Liver (tissue), 9 donors: ENCODE measurements around the gene SNX9. TPM values are rescaled to one million over a fixed set of nuclear protein-coding genes. Genes with fewer than 3 reads are reported as not detected.

Experiments
- DNase-seq: peaks from one replicate; pipeline ENCODE4 v3.0.0-alpha.2; 2017; ENCODE audit warnings: low spot score
- H3K27ac ChIP-seq, 2 donors: one replicate each; pipeline ENCODE4 v1.7.0; 2013; ENCODE audit warnings: inconsistent platforms in 2 of 2, low read length in 2 of 2, control low read depth in 1 of 2, low read depth in 1 of 2, mild to moderate bottlenecking in 1 of 2
- H3K27me3 ChIP-seq, 4 donors: one replicate each; pipeline versions ENCODE4 v1.6.1 to v1.7.0; 2013; ENCODE audit warnings: low read length in 3 of 4, inconsistent platforms in 1 of 4, mild to moderate bottlenecking in 1 of 4, moderate library complexity in 1 of 4; ENCODE audit not compliant: control insufficient read depth in 4 of 4, insufficient read depth in 4 of 4
- H3K36me3 ChIP-seq, 4 donors: one replicate each; pipeline versions ENCODE4 v1.6.1 to v1.7.0; 2013; ENCODE audit warnings: low read length in 3 of 4, mild to moderate bottlenecking in 3 of 4, low read depth in 1 of 4, moderate library complexity in 1 of 4; ENCODE audit not compliant: control insufficient read depth in 4 of 4, insufficient read depth in 3 of 4
- H3K4me1 ChIP-seq, 4 donors: one replicate each; pipeline versions ENCODE4 v1.6.1 to v1.7.0; 2013; ENCODE audit warnings: low read length in 3 of 4, mild to moderate bottlenecking in 3 of 4, moderate library complexity in 1 of 4; ENCODE audit not compliant: control insufficient read depth in 4 of 4, insufficient read depth in 4 of 4
- H3K4me3 ChIP-seq, 3 donors: one replicate each; pipeline versions ENCODE4 v1.6.1 to v1.7.0; 2013; ENCODE audit warnings: low read length in 3 of 3, control low read depth in 1 of 3, low read depth in 1 of 3, mild to moderate bottlenecking in 1 of 3
- H3K9ac ChIP-seq, 2 donors: one replicate each; pipeline ENCODE4 v1.7.0; 2013; ENCODE audit warnings: low read length in 2 of 2, mild to moderate bottlenecking in 2 of 2, moderate library complexity in 2 of 2, control low read depth in 1 of 2, low read depth in 1 of 2
- H3K9me3 ChIP-seq, 4 donors: one replicate each; pipeline versions ENCODE4 v1.6.1 to v1.7.0; 2013; ENCODE audit warnings: low read length in 3 of 4; ENCODE audit not compliant: control insufficient read depth in 4 of 4
- ATF3 ChIP-seq: IDR thresholded peaks from 2 replicates; pipeline ENCODE4 v1.6.1; 2016; ENCODE audit warnings: antibody characterized with exemption
- CTCF ChIP-seq: fragments of 150-350 bp; IDR thresholded peaks from 2 replicates; pipeline ENCODE4 v1.5.1; 2017; ENCODE audit warnings: improper control_type of control experiment, low read depth, low read length; ENCODE audit not compliant: missing input control
- EGR1 ChIP-seq, 2 donors: IDR thresholded peaks; 2 replicates each; pipeline ENCODE4 v1.6.1; 2016 to 2018; ENCODE audit warnings: antibody characterized with exemption in 2 of 2, low read depth in 2 of 2
- FOXA1 ChIP-seq: IDR thresholded peaks from 2 replicates; pipeline ENCODE4 v1.6.1; 2016; ENCODE audit warnings: antibody characterized with exemption
- FOXA2 ChIP-seq: IDR thresholded peaks from 2 replicates; pipeline ENCODE4 v1.6.1; 2016; ENCODE audit warnings: antibody characterized with exemption
- GABPA ChIP-seq, 2 donors: IDR thresholded peaks in 1 of 2; conservative IDR thresholded peaks in 1 of 2; 2 replicates each; pipeline ENCODE4 v1.6.1; 2016; ENCODE audit warnings: antibody characterized with exemption in 2 of 2, mild to moderate bottlenecking in 1 of 2, moderate library complexity in 1 of 2
- HNF4A ChIP-seq, 2 donors: conservative IDR thresholded peaks; 2 replicates each; pipeline ENCODE4 v1.6.1; 2016; ENCODE audit warnings: antibody characterized with exemption in 2 of 2, mild to moderate bottlenecking in 2 of 2
- HNF4G ChIP-seq: IDR thresholded peaks from 2 replicates; pipeline ENCODE4 v1.6.1; 2016; ENCODE audit warnings: antibody characterized with exemption
- JUND ChIP-seq, 2 donors: IDR thresholded peaks; 2 replicates each; pipeline ENCODE4 v1.6.1; 2016; ENCODE audit warnings: antibody characterized with exemption in 2 of 2
- NR2F2 ChIP-seq: IDR thresholded peaks from 2 replicates; pipeline ENCODE4 v1.6.1; 2016; ENCODE audit warnings: antibody characterized with exemption
- RAD21 ChIP-seq, 2 donors: IDR thresholded peaks; 2 replicates each; pipeline ENCODE4 v1.6.1; 2016; ENCODE audit warnings: antibody characterized with exemption in 2 of 2, mild to moderate bottlenecking in 2 of 2
- RXRA ChIP-seq, 2 donors: IDR thresholded peaks; 2 replicates each; pipeline ENCODE4 v1.6.1; 2017 to 2018; ENCODE audit warnings: antibody characterized with exemption in 2 of 2, mild to moderate bottlenecking in 1 of 2
- SP1 ChIP-seq: IDR thresholded peaks from 2 replicates; pipeline ENCODE4 v1.6.1; 2018; ENCODE audit warnings: antibody characterized with exemption, mild to moderate bottlenecking
- TAF1 ChIP-seq: conservative IDR thresholded peaks from 2 replicates; pipeline ENCODE4 v1.6.1; 2016; ENCODE audit warnings: antibody characterized with exemption, mild to moderate bottlenecking
- YY1 ChIP-seq: IDR thresholded peaks from 2 replicates; pipeline ENCODE4 v1.6.1; 2016; ENCODE audit warnings: antibody characterized with exemption, mild to moderate bottlenecking
- ZBTB33 ChIP-seq: IDR thresholded peaks from 2 replicates; pipeline ENCODE4 v1.6.1; 2016; ENCODE audit warnings: antibody characterized with exemption
- WGBS: extraction: QIAGEN DNeasy Blood & Tissue Kit; methylation state at CpG from one replicate; pipeline ENCODE4 v1.1.7; 2013; 5-methylcytosine and 5-hydroxymethylcytosine counted together
- polyA plus RNA-seq, 2 donors: library from polyadenylated mRNA; stranded (reverse) in 1 of 2; unstranded in 1 of 2; fragments of 200-250 nt in 1 of 2; fragments of >200 nt in 1 of 2; fragmentation: Nextera tagmentation in 1 of 2; extraction: Ambion mirVana in 1 of 2; gene quantifications; one replicate each; pipeline versions ENCODE4 v1.2.1 to v1.2.3, GENCODE V29; 2013 to 2015
- total RNA-seq, 2 donors: library from RNA; depleted of rRNA; stranded (reverse); fragments of >200 nt; gene quantifications; one replicate each; pipeline ENCODE4 v1.2.3, GENCODE V29; 2014
- TF ChIP-seq, protein P1 (sequence below): IDR thresholded peaks from 2 replicates; pipeline ENCODE4 v1.6.1; 2016; ENCODE audit warnings: antibody characterized with exemption, mild to moderate bottlenecking
- TF ChIP-seq, protein P2 (sequence below): IDR thresholded peaks from 2 replicates; pipeline ENCODE4 v1.6.1; 2016; ENCODE audit warnings: antibody characterized with exemption
- donor health status: healthy.
- donor health status: healthy.
- donor health status: healthy.
- donor health status: healthy.
- donor health status: healthy.

The SNX9 gene
- total and polyA plus RNA-seq, 4 donors: 16.4 to 31.0 (median 22.3) TPM

DNA sequence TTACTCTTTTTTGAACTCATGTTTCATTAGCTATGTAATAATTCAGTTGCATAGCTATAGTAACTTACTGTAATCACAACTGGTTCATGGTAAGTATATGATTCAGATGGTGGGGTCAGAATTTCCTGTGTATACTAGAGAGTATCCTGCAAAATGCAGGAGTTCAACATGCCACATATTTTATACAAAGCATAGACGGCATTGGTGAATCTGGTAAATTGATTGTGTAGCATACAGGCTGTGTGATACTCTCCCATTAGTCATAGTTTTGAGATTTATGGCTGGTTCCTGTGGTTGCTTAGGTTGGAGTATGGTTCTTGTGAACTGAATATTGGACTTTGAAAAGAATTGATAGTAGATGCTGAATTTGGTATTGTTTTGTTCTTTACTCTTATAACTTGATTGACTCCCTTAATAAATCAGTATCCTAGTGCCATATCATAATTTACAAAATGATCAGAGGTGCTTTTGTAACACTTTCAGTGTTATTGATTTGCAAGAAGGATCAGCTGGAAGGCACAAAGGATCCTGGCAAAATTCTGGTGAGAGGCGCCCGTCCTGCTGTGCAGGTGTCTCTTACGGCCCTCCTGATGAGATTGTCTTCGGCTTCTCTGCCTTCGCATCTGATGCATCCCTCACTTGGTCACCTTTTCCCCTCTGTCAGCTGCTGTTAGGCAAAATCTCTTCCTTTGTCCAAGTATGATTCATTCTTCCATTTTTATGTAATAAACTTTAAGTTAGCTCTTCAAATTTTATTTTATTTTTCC is 22.6 kb downstream of the SNX9 start:
- no peak overlapping the region for H3K9ac ChIP-seq
- DNase-seq: no peak
- H3K36me3 ChIP-seq: no peaks in the 10 kb centered on the region
- TF ChIP-seq EGR1 (IDR thresholded peaks at IDR 0.05; ENCODE audit: low read depth in 2 of 2) (no peak), RAD21 (IDR thresholded peaks at IDR 0.05) (no peak), NR2F2 (no peak), TAF1 (no peak), ATF3 (no peak), RXRA (IDR thresholded peaks at IDR 0.05) (no peak), FOXA1 (no peak), YY1 (no peak), HNF4G (no peak), JUND (IDR thresholded peaks at IDR 0.05) (no peak), SP1 (no peak), CTCF (no peak), FOXA2 (no peak), ZBTB33 (no peak), HNF4A (conservative IDR thresholded peaks at IDR 0.05) (no peak), GABPA (IDR thresholded peaks at IDR 0.05 in 1 of 2, conservative IDR thresholded peaks at IDR 0.05 in 1 of 2) (no peak)
- TF ChIP-seq, protein P1, sequence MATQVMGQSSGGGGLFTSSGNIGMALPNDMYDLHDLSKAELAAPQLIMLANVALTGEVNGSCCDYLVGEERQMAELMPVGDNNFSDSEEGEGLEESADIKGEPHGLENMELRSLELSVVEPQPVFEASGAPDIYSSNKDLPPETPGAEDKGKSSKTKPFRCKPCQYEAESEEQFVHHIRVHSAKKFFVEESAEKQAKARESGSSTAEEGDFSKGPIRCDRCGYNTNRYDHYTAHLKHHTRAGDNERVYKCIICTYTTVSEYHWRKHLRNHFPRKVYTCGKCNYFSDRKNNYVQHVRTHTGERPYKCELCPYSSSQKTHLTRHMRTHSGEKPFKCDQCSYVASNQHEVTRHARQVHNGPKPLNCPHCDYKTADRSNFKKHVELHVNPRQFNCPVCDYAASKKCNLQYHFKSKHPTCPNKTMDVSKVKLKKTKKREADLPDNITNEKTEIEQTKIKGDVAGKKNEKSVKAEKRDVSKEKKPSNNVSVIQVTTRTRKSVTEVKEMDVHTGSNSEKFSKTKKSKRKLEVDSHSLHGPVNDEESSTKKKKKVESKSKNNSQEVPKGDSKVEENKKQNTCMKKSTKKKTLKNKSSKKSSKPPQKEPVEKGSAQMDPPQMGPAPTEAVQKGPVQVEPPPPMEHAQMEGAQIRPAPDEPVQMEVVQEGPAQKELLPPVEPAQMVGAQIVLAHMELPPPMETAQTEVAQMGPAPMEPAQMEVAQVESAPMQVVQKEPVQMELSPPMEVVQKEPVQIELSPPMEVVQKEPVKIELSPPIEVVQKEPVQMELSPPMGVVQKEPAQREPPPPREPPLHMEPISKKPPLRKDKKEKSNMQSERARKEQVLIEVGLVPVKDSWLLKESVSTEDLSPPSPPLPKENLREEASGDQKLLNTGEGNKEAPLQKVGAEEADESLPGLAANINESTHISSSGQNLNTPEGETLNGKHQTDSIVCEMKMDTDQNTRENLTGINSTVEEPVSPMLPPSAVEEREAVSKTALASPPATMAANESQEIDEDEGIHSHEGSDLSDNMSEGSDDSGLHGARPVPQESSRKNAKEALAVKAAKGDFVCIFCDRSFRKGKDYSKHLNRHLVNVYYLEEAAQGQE: no peak
- TF ChIP-seq, protein P2, sequence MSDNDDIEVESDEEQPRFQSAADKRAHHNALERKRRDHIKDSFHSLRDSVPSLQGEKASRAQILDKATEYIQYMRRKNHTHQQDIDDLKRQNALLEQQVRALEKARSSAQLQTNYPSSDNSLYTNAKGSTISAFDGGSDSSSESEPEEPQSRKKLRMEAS: no peak
- H3K4me3 ChIP-seq: no peak overlapping the region
- WGBS: 90% methylated on average over 6 of the region's 6 CpGs
- no peaks in the 10 kb centered on the region for H3K9me3 ChIP-seq
- H3K27ac ChIP-seq: no peak overlapping the region
- no peaks in the 10 kb centered on the region for H3K27me3 ChIP-seq
- peaks cover 0 to 13% (median 4%) of the 10 kb centered on the region in 4 donors for H3K4me1 ChIP-seq
